NCI-H187 treated with DMSO at 0.1 percent for 48 hours (cell line): ENCODE measurements around the gene RIPPLY3.
"Not testable (repeated sequence)": the region's sequence is repeated elsewhere in the genome, so short reads cannot be mapped to it uniquely, and the experiment has no call there.

Experiments used
- DNase-seq: peaks from one replicate; lab custom pipeline; 2025; lab: John Stamatoyannopoulos, UW

RIPPLY3 gene

DNA sequence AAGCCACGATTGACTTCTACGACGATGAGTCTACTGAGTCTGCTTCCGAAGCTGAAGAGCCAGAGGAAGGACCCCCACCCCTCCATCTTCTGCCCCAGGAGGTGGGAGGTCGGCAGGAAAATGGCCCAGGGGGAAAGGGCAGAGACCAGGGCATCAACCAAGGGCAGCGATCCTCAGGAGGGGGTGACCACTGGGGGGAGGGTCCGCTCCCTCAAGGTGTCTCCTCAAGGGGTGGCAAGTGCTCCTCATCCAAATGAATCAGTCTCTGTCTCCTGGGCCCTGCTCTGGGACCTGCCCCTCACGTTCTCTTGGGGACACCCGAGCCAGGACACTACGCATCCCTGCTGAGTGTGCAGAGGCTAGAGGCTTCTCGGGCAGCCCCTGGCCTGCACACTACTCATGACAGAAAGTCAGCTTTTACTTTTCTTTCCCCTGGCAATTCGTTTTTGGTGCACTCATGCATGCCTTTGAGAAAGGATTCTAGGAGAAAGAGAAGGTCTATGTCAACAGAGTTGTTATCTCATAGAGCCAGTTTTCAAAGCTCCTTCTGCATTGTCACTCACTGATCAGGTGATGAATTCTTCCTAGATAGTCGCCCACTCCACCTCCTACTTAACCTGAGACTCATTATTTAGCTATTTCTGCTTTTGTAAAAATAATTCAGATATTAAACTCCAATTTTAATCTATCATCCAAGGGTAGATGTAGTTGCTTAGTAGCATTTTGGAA lies 11.6 kb downstream of the RIPPLY3 start:
- no peak for DNase-seq

DNA sequence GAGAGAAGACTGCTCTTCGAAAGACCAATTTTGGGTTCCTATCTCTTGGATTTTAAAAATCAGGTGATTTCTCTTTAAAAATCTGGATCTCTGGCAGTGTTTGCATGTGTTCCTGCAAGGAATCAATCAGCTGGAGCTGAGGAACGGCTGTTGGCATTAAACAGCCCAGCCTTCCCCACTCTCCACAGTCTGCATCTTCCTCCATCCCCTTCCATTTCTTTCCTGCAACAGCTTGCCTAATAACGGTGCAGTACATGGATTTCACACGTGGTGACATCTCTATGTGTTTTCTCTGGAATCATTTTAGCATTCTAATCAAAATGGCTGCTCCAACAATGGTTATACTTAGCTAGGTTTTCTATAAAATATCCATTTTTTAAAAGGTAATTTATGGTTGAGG lies 20.0 kb downstream of the RIPPLY3 start:
- no peak for DNase-seq

- DNase-seq, result no peak
Observed at GRCh38 chr21:37028570-37028969, 22.1 kb downstream of the RIPPLY3 start.

DNA sequence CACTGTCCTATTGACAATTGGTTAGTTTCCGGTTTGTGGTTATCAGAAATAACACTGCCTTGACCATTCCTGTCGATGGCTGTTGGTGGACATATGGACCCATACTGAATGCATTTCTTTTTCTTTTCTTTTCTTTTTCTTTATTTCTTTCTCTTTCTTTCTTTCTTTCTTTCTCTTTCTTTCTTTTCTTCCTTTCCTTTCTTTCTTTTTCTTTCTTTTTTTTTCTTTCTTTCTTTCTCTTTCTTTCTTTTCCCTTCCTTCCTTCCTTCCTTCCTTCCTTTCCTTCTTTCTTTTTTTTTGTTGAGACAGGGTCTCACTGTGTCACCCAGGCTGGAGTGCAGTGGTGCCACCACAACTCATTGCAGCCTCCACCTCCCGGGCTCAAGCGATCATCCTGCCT lies 24.4 kb downstream of the RIPPLY3 start:
- no peak for DNase-seq

DNA sequence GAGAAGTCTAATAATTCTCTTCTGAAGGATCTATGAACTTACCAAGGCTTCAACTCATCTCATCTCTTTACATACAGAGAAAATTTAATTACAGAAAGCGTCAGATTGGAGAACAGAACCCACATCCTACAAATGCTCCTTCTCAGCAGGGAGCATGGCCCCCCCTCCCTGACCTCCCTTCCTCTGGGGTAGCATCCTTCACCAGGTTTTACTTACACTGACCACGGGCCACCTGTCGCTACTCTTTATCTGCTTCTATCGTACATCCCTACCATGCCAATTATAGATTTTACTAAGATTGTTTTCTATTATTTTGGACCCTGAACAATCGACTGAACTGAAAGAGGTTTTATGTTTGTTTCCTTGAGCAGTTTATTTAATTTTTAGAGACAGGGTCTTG lies 25.8 kb downstream of the RIPPLY3 start:
- DNase-seq, result no peak

- DNase-seq, result no peak
Observed at GRCh38 chr21:37032877-37033471, 26.5 kb downstream of the RIPPLY3 start.

DNA sequence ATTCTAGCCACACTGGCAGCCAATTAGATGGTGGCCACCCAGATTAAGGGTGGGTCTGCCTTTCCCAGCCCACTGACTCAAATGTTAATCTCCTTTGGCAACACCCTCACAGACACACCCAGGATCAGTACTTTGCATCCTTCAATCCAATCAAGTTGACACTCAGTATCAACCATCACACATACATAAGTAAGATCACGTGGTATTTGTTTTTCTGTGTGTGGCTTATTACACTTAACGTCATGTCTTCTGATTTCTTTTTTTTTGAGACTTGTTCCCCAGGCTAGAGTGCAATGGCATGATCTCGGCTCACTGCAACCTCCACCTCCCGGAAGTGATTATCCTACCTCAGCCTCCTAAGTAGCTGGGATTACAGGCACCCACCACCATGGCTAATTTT lies 27.9 kb downstream of the RIPPLY3 start:
- DNase-seq, result not testable (repeated sequence)

DNA sequence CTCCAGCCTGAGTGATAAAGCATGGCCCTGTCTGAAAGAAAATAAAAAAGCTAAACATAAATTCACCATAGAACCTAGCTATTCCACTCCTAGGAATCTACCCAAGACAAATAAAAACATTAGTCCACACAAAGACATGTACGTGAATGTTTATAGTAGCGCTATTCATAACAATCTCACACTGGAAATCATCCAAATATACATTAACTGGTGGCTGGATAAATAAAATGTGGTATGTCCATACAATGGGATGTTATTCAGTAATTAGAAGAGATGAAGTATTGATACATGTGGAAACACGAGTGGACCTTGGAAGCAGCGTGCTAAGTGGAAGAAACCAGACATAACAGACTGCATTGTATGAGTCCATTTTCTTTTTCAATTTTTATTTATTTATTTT lies 29.7 kb downstream of the RIPPLY3 start:
- DNase-seq, result no peak

GRCh38 chr21:37039411-37040075 lies 33.0 kb downstream of the RIPPLY3 start:
- no peak for DNase-seq

GRCh38 chr21:37040212-37040611 lies 33.7 kb downstream of the RIPPLY3 start:
- no peak for DNase-seq

DNA sequence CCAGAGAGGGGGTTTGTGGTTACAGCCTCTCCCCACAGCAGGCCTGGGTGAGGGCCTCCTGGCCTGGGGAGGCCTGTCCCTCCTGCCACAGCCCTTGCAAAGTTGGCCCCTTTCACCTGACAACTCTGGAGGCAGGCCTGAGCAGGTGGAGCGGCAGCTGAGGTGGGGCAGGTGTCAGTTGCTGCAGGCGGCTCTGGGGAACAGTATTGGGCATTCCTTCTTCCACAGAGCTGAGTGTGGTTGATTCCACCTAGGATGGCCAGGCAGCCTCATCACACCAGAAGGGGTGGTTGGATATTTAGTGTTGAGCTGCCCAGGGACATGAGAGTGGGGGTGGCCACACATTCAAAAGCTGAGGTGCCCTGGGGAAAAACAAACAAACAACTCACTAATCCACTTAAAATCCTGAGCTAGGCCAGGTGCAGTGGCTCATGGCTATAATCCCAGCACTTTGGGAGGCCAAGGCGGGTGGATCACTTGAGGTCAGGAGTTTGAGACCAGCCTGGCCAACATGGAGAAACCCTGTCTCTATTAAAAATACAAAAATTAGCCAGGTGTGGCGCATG lies 35.3 kb downstream of the RIPPLY3 start:
- no peak for DNase-seq

DNA sequence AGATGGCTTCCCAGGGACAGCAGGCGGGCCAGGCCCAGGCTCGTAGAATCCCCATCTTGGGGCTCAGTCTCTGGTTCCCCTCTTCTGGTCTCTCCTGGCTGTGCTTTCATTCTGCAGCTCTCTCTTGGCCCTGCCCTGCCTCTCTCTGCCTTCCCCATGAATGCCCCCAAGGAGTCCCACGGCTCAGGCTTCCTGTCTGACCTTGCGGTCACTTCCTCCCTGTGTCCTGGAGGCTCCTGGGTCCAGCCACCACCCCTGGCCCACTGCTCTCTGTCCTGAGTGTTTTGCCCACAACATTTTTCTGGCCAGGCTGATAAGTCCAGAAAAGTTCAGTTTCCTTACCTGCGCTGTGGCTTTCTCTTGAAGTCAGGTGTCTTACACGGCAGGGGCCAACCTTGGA lies 37.3 kb downstream of the RIPPLY3 start:
- DNase-seq, result no peak

DNA sequence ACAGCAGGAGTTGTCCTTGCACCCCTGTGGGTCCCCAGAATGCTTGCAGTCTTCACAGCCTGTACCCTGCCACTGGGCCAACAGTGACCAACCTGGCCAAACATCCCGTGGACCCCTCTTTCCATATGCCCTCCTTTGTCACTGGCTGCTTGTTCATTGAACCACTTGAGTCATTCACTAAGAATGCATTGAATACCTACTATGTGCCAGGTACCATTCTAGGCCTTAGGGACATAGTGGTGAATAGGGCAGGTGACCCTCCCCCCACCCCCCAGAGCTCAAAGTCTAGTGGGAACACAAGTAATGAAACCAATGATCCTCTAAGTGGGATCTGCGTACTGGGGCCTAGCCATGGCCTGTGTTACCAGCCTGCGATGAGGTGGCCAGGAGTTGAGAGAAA lies 38.1 kb downstream of the RIPPLY3 start:
- no peak for DNase-seq

DNA sequence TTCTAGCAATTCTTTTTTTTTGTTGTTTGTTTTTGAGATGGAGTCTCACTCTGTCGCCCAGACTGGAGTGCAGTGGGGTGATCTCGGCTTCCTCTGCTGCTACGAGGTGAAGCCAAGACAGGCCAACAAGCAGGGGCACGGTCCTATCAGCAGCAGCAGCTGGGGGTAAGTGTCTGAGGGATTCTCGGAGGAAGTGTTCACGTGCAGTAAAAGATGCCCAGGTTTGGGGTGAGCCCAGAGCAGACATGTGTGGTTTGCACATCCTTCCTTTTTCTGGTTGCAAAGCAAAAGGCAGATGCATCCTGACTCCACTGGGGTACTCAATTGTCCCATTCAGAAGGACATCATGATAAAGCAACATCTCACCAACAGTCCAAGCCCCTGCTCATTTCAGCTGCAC lies 38.6 kb downstream of the RIPPLY3 start:
- DNase-seq, result no peak

- DNase-seq, result no peak
Observed at GRCh38 chr21:37045556-37045955, 39.1 kb downstream of the RIPPLY3 start.

DNA sequence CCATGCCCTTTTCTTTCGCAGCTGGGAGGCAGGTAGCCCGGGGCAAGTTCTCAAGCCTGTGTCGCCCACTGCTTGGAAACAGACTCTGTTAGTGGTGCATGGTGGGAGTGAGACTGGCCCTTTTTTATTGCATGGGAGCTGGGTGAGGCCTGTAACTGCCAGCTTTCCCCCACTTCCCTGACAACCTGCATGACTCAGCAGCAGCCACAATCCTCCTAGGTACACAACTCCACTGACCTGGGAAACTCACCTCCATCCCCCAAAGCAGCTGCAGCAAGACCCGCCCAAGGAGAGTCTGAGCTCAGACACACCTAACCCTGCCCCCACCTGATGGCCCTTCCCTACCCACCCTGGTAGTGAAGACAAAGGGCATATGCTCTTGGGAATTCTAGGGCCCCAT lies 40.6 kb downstream of the RIPPLY3 start:
- DNase-seq, result peak; percentile 52

DNA sequence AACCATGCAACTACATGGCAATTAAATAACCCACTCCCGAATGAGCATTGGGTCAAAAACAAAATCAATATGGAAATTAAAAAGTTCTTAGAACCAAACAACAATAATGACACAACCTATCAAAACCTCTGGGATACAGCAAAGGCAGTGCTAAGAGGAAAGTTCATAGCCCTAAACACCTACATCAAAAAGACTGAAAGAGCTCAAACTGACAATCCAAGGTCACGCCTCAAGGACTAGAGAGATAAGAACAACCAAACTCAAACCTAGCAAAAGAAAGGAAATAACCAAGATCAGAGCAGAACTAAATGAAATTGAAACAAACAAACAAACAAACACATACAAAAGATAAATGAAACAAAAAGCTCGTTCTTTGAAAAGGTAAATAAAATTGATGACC lies 43.2 kb downstream of the RIPPLY3 start:
- not testable (repeated sequence) for DNase-seq

DNA sequence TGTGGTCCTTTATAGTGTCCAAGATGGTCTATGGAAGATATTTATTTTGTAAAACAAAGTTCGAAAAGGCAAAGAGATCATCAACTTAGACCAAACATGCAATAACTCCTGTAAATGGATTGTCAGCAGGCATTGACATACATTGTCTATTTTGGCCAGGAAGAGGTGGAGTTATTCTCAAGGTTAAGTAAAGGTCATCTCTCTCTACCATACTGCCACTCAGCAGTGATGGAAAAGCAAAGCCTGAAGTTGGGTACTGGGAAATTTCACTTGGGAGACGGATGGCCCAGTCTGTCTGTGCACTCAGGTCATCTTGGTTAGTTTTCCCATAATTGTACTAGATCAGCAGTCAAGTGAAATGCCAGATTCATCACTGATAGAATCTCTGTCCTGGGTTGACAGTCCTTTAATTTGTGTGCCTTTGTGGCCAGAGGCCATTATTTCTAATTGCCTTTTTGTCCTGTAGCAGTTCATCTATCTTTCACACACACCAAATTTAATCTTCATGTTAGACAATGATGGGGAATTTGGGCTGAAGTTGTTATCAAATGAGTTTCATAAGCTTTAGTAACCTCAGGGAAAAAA lies 48.9 kb downstream of the RIPPLY3 start:
- no peak for DNase-seq

- no peak for DNase-seq
Observed at GRCh38 chr21:37057614-37058013, 51.1 kb downstream of the RIPPLY3 start.

DNA sequence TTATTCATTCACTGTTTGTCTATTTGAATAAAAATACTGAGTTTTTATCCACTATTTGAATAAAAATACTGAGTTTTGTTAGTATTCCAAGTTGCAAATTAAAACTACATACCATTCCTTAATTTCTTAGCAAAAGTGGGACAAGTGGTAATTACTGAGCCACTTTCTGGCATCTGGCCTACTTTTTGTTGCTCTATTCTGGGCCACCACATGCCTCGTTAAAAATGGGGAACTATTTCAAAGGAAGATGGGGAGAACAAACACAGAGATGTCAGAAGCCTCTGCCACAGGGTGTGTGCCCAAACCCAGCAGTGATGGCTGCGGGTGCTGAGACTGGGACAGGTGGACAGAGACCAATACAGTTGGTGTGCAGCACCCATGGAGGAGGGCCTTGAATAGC lies 51.8 kb downstream of the RIPPLY3 start:
- DNase-seq, result no peak

GRCh38 chr21:37059181-37059580 lies 52.7 kb downstream of the RIPPLY3 start:
- DNase-seq, result no peak

DNA sequence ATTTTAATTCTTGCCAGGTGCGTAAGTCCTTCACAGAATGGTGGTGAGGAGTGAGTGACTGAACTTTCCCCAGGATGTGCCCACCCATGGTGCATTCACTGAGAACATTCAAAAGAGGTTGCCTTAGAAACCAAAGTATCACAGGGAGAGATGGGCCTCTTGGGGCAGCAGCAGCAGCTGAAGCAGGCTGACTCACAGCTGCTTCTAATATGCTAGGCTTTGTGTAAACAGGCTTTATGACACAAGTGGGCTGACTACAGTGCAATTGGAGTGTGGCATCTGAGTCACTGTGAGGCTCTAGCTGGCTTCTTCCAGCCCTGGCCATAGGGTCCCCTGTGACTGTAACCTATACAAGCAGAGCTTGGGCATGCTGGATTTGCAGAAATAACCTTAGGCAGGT lies 53.8 kb downstream of the RIPPLY3 start:
- peak; percentile 97 for DNase-seq
